ENCODE results near the gene HS3ST3B1. TPM values are rescaled to one million over a fixed set of nuclear protein-coding genes. Genes with fewer than 3 reads are reported as not detected.

Gene HS3ST3B1
- total and polyA plus RNA-seq, 3 donors from 2014 or later, result 1.5 to 2.1 (median 1.9) TPM

- no peaks in the 10 kb centered on the region for H3K9me3 ChIP-seq
- H3K4me1 ChIP-seq, result no peaks in the 10 kb centered on the region
- TF ChIP-seq CTCF (IDR thresholded peaks at IDR 0.05), result no peak
- intact Hi-C loops (cut with DNase I; ENCODE audit: low total_unique reads), result no loop called here
- H3K4me3 ChIP-seq, result no peak overlapping the region
- H3K36me3 ChIP-seq (ENCODE audit: low read depth, missing control alignments), result no peaks in the 10 kb centered on the region
- no peak overlapping the region for H3K27ac ChIP-seq
- no peak for DNase-seq
- 71 to 84% methylated on average over 7 of the region's 7 CpGs for WGBS, 2 donors
- no peaks in the 10 kb centered on the region for H3K27me3 ChIP-seq
Measured at GRCh38 chr17:14321476-14321949, 20.6 kb downstream of the HS3ST3B1 start.

GRCh38 chr17:14321980-14322776 is 21.3 kb downstream of the HS3ST3B1 start:
- no peak overlapping the region for H3K27ac ChIP-seq
- no peaks in the 10 kb centered on the region for H3K4me1 ChIP-seq
- no peaks in the 10 kb centered on the region for H3K36me3 ChIP-seq (ENCODE audit: low read depth, missing control alignments)
- WGBS, 2 donors, result 92 to 93% methylated on average over 7 of the region's 7 CpGs
- no peak overlapping the region for H3K4me3 ChIP-seq
- TF ChIP-seq CTCF (IDR thresholded peaks at IDR 0.05) (no peak), POLR2A (IDR thresholded peaks at IDR 0.05) (no peak)
- intact Hi-C loops (cut with DNase I; ENCODE audit: low total_unique reads), result no loop called here
- no peak for DNase-seq
- no peaks in the 10 kb centered on the region for H3K27me3 ChIP-seq
- no peaks in the 10 kb centered on the region for H3K9me3 ChIP-seq

- intact Hi-C loops (cut with DNase I; ENCODE audit: low total_unique reads), result no loop called here
- Histone ChIP-seq H3K36me3 (ENCODE audit: low read depth, missing control alignments) (no peaks in the 10 kb centered on the region), H3K9me3 (no peaks in the 10 kb centered on the region), H3K4me1 (no peaks in the 10 kb centered on the region), H3K27ac (no peak overlapping the region), H3K27me3 (no peaks in the 10 kb centered on the region), H3K4me3 (no peak overlapping the region)
- no peak for DNase-seq
- WGBS, 2 donors, result 72 to 73% methylated on average over 3 of the region's 3 CpGs
- TF ChIP-seq CTCF (IDR thresholded peaks at IDR 0.05), result no peak
- TF ChIP-seq POLR2A (IDR thresholded peaks at IDR 0.05), result no peak
Measured at GRCh38 chr17:14323522-14323981, 22.7 kb downstream of the HS3ST3B1 start.

- Histone ChIP-seq H3K36me3 (ENCODE audit: low read depth, missing control alignments) (no peaks in the 10 kb centered on the region), H3K27me3 (no peaks in the 10 kb centered on the region), H3K4me3 (no peak overlapping the region), H3K4me1 (no peaks in the 10 kb centered on the region), H3K9me3 (no peaks in the 10 kb centered on the region), H3K27ac (no peak overlapping the region)
- TF ChIP-seq POLR2A (IDR thresholded peaks at IDR 0.05) (no peak), CTCF (IDR thresholded peaks at IDR 0.05) (no peak)
- no peak for DNase-seq
- intact Hi-C loops (cut with DNase I; ENCODE audit: low total_unique reads), result no loop called here
- WGBS, 2 donors, result 88 to 90% methylated on average over 9 of the region's 9 CpGs
Measured at GRCh38 chr17:14325618-14326167, 24.8 kb downstream of the HS3ST3B1 start.
